Neuron (in vitro differentiated cells): ENCODE measurements around the gene CREB3L1.

Source experiments
- H2AFZ ChIP-seq: one replicate; pipeline ENCODE4 v1.6.1; 2013; ENCODE audit warnings: low read depth, mild to moderate bottlenecking, inconsistent platforms, low read length, moderate library complexity
- H3K27me3 ChIP-seq: one replicate; pipeline ENCODE4 v1.6.1; 2013; ENCODE audit warnings: low read length; ENCODE audit not compliant: insufficient read depth
- H3K36me3 ChIP-seq: one replicate; pipeline ENCODE4 v1.6.1; 2013; ENCODE audit warnings: low read length; ENCODE audit not compliant: insufficient read depth
- H3K4me1 ChIP-seq: one replicate; pipeline ENCODE4 v1.6.1; 2013; ENCODE audit warnings: low read length; ENCODE audit not compliant: insufficient read depth
- H3K4me3 ChIP-seq: 2 replicates; pipeline ENCODE4 v1.5.1; 2013; ENCODE audit warnings: mild to moderate bottlenecking, low read length, moderate library complexity
- H3K9me3 ChIP-seq: one replicate; pipeline ENCODE4 v1.6.1; 2013; ENCODE audit warnings: low read length

Gene CREB3L1

DNA sequence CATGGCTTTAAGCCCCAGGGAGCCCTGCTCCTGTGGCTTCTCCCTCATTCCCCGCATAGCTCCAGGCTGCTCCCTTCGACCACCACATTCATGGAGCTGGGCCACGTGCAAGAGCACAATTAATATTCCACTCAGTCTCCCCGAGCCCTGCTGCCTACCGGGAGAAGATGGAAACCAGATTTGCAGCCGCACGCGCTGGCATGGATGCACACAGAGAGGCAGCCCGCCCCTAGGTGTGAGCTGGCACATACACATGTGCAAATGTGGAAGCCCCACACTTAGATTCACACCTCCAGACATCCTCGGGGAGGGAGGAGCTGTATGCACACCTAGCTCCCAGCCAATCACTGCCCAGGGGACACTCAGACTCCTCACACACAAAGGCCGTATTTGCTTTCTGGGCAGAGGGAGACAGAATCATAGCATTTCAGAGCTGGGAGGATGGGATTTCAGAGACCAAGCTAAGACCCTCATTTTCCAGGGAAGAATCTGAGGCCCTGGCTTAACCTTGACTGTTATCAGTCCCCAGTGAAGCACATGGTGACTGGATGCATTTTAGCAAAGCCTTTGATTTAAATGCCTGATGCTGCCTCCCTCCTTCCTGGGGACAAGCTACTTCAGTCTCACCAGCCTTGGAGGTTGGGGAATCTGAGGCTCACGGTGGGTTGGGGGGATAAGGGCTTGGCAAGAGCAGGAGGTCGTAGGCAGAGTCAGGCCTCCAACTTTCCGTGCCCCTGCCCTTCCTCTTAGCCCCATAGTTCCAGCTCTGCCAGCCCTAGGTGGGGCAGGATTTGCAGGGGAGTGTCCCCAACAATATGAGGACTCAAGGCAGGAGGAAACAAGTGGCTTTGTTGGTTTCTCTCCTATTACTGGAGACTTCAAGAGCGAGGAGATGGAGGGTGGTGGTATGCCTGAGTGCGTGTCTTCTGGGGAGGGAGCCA lies 5.3 kb upstream of the CREB3L1 start:
- no peaks in the 10 kb centered on the region for H3K9me3 ChIP-seq
- no peak overlapping the region for H3K4me3 ChIP-seq
- no peaks in the 10 kb centered on the region for H3K36me3 ChIP-seq
- H3K27me3 ChIP-seq, result peaks cover 54% of the 10 kb centered on the region
- no peaks in the 10 kb centered on the region for H3K4me1 ChIP-seq
- no peak overlapping the region for H2AFZ ChIP-seq

DNA sequence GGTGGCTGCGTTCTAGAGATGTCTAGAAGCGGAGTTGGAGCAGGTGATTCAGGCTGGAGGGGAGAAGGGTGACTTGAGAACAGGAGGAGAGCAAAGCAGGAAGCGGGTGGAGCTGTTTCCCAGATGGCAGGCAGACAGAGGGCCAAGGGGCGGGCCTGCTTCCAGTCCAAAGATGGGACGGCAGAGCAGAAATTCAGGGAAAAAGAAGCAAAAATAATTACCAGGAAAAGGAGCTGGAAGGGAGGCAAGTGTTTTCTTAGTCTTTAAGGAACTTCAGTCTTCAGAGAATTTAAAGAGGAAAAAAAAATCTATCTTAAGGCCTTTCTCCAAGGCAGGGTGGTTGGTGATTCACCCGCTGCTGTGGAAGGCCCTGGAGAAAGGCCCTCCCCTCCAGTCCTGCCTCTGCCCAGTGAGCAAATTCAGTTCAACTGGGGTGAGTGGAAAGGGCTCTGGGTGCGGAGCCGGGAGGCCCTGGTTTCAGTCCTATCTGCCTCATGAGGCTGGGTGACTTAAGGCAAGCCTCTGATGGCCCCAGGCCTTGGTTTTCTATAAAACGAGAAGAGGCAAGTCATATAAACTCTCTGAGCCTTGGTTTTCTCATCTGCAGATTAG lies 4.5 kb upstream of the CREB3L1 start:
- H3K4me1 ChIP-seq, result peaks cover 5% of the 10 kb centered on the region

DNA sequence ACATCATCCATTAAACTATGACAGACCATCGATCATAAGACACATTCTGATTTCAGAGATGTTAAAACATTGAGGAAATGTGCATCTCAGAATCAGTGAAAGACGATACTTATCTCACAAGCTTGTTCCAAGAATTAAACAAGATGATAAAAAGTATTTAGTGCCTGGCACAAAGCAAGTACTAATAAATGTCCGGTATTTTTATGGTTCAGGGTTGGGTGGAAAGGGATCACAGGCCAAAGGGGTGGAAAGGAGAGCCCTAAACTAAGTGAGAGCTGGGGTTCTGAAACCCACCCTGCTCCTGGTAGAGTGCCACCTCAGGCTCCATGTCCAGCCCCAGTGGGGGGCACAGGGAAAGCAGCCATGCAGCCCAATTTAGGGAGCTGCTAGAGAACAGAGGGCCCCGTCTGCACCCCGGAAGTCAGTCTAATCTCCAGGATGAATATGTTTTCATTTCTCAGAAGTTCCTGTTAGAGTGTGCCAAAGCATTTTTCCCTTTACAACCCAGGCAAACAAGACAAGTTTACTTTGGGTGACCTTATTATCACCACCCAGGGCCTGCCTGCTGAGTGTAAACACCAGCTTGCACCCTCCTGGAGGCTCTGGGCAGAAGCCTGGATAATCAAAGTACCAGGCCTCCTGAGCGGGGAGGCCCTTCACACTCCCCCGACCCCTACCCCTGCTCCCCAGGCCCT lies 3.8 kb upstream of the CREB3L1 start:
- H3K9me3 ChIP-seq, result no peaks in the 10 kb centered on the region
- no peaks in the 10 kb centered on the region for H3K36me3 ChIP-seq
- H3K4me1 ChIP-seq, result peaks cover 7% of the 10 kb centered on the region
- H2AFZ ChIP-seq, result no peak overlapping the region
- H3K27me3 ChIP-seq, result peaks cover 68% of the 10 kb centered on the region
- H3K4me3 ChIP-seq, result no peak overlapping the region

More for the DNA sequence above, 4.5 kb upstream of the CREB3L1 start:
- Histone ChIP-seq H3K9me3 (no peaks in the 10 kb centered on the region), H2AFZ (no peak overlapping the region), H3K4me3 (no peak overlapping the region), H3K36me3 (no peaks in the 10 kb centered on the region), H3K27me3 (peaks cover 61% of the 10 kb centered on the region)

DNA sequence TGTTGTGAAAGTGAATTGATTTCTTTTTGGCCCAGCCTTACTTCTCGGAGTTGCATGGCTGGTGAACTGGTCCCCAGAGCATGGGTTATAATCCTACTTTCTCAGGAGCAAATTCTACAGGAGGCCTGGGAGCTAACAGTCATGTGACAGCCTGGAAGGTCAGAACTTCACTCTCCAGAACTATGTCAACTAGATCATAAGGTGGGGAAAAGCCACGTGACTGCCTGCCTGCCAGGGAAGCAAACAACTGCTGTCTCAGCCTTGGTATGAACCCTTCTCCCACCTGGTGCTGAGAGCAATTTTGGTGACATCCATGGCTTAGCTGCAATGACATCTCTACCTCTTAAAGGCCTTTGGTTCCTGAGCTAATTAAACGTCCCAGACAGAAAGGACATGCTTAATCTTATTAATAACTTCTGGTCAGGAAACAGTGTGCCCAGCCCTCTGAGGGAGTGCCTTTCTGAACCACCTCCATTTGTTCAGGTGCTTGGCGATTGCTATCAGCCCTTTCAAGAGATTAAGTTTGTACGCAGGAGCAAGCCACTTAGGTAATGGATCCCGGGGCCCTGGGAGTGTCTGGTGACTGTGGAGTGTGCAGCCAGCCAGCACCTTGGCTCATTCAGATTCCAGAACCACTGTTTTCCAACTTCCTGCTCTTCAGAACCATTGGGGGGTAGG lies 1.4 kb upstream of the CREB3L1 start:
- H3K4me1 ChIP-seq, result peaks cover 7% of the 10 kb centered on the region
- H2AFZ ChIP-seq, result no peak overlapping the region
- no peaks in the 10 kb centered on the region for H3K9me3 ChIP-seq
- no peak overlapping the region for H3K4me3 ChIP-seq
- H3K27me3 ChIP-seq, result peaks cover 85% of the 10 kb centered on the region
- H3K36me3 ChIP-seq, result no peaks in the 10 kb centered on the region

DNA sequence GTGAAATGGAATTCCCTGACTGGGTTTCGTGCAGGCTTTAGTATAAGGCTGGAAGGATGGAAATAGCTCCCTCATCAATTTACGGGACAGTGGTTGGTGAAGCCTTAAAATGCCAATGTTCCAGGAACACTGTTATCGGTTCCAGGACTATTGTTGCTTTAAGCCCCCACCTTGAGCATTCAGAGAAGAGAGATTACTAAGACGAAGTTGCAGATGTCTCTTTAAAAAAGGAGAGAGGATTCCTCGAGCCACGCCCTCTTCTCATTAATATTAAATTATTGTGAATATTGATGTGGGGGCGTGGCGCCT lies 195 bp upstream of the CREB3L1 start:
- H3K36me3 ChIP-seq, result no peaks in the 10 kb centered on the region
- peak overlapping the region; percentile 16 for H2AFZ ChIP-seq
- peaks cover 7% of the 10 kb centered on the region for H3K4me1 ChIP-seq
- no peaks in the 10 kb centered on the region for H3K9me3 ChIP-seq
- H3K27me3 ChIP-seq, result peaks cover 86% of the 10 kb centered on the region
- H3K4me3 ChIP-seq, result peak overlapping the region; percentile 22

DNA sequence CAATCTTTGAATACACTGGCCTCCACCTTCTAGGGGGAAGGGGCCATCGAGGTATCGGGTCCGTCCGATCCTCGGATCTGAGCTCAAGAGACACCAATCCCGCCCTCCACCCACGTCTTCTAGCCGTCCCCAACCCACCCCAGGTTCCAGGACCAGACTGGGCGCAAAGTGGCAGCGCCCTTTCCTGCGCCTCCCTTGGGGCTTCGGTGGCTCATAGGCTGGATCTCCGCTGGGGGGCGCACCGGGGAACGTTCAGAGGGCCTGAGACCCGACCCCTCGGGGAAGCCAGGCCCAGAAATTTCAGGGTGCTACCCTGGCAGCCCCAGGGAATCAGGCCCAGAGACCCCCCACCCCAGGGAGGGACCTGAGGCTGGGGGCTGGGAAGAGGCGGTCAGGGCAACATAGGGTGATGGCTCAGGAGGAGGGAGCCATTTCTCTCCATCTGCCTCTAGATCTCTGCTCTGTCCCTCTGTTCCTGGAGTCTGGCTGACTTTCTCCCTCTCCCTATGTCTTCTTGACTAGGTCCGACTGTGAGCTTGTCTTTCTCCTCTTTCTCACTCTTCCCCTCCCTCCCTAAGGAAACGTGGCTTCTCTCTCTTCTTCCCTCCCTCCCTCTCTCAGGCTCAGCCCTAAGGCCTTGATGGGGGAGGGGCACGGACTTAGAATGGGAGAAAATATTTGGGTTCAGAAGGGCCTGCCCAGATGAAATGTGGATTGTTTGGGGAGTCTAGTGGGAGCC lies 1.1 kb downstream of the CREB3L1 start:
- Histone ChIP-seq H2AFZ (peak overlapping the region; percentile 16), H3K9me3 (no peaks in the 10 kb centered on the region), H3K27me3 (peaks cover 79% of the 10 kb centered on the region), H3K4me1 (peaks cover 7% of the 10 kb centered on the region), H3K4me3 (no peak overlapping the region), H3K36me3 (no peaks in the 10 kb centered on the region)

DNA sequence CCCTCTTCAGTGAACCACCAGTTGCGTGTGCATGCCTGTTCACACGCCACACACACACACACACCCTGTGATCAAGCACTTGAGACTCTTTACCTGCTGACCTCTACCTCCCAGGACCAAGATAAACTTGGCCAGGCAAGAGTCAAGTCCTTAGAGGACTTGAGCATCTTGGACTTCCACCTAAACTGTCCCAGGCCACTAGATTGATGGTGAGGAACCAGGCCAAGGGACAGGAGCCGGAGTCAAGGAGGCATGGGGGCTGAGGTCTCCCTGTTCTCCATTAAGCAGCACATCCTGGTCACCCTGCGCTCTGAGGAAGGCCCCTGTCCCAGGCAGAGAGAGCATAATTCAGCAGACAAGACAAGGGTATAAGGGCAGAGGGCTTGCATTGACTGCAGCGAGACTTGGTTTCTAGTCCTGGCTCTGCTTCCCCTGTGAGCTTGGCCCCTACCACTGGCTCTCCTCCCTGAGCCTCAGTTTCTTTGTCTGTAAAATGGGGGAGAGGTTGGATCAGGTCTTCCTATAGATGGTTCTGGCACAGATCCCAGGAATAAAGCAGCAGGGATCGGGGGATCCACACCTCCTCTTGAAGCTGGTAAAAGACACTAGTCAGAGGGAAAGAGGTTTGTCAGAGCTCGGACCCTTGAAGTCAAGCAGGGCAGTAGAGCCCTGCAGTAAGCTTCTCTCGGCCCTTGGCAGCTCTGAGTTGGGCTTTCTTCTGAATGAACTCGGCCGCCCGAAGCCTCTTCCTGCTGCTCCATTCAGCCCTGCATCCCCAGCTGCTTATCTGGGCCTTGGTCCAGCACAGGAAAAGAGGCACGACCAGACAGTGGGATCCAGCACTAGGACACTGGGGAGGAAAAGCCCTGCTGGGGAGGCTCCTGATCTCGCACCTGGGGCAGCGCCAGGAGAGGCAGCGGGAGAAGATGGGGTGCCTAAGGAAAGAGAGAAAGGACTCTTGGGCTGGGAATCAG lies 2.0 kb downstream of the CREB3L1 start:
- H3K27me3 ChIP-seq, result peaks cover 72% of the 10 kb centered on the region
- H3K9me3 ChIP-seq, result no peaks in the 10 kb centered on the region
- H3K4me1 ChIP-seq, result peaks cover 7% of the 10 kb centered on the region
- no peak overlapping the region for H3K4me3 ChIP-seq
- no peaks in the 10 kb centered on the region for H3K36me3 ChIP-seq
- no peak overlapping the region for H2AFZ ChIP-seq

DNA sequence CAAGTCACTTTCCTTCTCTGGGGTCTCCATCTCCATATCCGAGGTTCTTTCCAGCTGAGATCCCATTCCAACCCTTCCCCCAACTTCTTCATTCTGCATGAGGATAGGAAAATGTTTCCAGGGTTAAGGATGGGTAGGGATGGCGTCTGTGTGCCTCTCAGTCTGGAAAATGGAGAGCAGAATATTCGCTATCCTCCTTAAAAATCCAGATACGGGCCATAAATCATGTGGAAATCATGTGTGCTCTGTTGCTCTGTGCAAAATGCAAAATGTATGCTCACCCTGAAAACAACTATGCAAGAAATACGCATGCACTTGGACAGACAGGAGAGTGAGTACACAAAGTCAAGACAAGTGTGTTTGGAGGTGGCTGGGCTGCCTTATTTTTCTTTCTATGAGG lies 3.2 kb downstream of the CREB3L1 start:
- Histone ChIP-seq H3K36me3 (no peaks in the 10 kb centered on the region), H3K4me3 (no peak overlapping the region), H3K4me1 (peaks cover 7% of the 10 kb centered on the region), H2AFZ (no peak overlapping the region), H3K9me3 (no peaks in the 10 kb centered on the region), H3K27me3 (peaks cover 60% of the 10 kb centered on the region)

DNA sequence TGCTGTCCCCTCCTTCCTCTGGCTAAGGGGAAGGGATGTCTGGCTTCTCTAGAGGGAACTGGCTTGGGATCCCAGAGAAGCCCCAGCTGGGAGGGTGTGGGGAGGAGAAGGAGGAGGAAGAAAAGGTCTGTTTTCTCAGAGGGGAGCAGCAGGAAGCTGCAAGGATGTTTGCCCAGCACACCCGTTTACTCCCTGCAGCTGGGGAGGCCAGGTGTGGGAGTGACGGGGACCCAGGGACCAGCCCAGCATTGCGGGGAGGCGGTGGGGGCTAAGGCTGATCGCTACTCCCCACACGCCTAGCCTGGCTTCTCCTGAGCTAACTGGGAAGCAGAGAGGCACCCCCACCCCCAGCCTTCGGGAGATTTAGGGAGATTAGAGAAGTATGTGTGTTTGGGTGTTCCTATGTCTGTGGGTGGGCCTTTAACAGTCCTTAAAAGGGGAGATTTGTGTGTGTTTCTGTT lies 3.9 kb downstream of the CREB3L1 start:
- peaks cover 7% of the 10 kb centered on the region for H3K4me1 ChIP-seq
- H3K36me3 ChIP-seq, result no peaks in the 10 kb centered on the region
- H3K4me3 ChIP-seq, result no peak overlapping the region
- H2AFZ ChIP-seq, result no peak overlapping the region
- no peaks in the 10 kb centered on the region for H3K9me3 ChIP-seq
- peaks cover 53% of the 10 kb centered on the region for H3K27me3 ChIP-seq

DNA sequence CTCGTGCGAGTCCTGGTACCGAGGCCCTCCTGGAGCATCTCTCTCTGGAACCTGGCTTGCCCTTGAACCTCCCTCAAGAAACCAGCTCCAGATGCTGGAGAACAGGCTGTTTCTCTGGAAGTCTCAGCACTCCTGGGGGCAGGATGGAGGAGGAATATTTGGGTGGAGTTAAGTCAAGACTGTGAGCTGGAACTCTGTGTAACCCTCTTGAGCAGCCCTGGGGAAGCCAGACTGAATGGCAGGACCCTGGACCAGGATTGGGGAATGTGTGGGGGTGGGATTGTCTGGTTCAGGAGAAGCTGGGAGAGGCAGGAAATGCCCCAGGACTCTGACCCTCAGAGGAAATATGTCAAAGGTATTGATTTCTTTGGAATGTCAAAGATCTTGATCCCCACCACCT lies 7.7 kb downstream of the CREB3L1 start:
- Histone ChIP-seq H3K36me3 (no peaks in the 10 kb centered on the region), H2AFZ (no peak overlapping the region), H3K9me3 (no peaks in the 10 kb centered on the region), H3K4me1 (no peaks in the 10 kb centered on the region), H3K4me3 (no peak overlapping the region), H3K27me3 (peaks cover 22% of the 10 kb centered on the region)

DNA sequence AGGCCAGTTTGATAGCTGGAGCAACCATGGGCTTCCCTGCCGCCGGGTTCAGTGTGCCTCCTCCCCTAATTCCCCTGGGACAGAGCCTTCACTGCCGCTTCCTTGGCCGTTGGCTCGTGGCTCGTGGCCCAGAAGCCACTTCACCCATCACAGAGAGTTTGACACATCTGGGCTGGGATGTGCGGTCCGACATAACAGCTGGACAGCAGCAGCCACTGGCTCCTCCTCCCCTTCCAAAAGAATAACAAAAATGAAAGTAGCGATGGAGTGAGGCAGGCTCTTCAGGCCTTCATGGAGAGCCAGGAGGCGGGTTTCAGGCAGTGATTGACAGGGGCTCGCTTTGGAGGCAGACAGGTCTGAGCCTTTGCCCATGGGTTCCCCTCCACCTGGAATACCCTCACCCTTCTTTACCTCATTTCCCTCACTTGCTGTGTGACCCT lies 8.2 kb downstream of the CREB3L1 start:
- peaks cover 19% of the 10 kb centered on the region for H3K27me3 ChIP-seq
- no peaks in the 10 kb centered on the region for H3K36me3 ChIP-seq
- H3K9me3 ChIP-seq, result no peaks in the 10 kb centered on the region
- no peak overlapping the region for H2AFZ ChIP-seq
- no peak overlapping the region for H3K4me3 ChIP-seq
- H3K4me1 ChIP-seq, result no peaks in the 10 kb centered on the region
